Activated CD4-positive, alpha-beta T cell treated with anti-CD3 and anti-CD28 coated beads for 1 hour (primary cell): ENCODE data around the gene SLC25A13.
"Not testable (repeated sequence)": the region's sequence is repeated elsewhere in the genome, so short reads cannot be mapped to it uniquely, and the experiment has no call there.

Experiments
- DNase-seq: peaks from one replicate; pipeline ENCODE4 v3.0.0-alpha.2; 2020

SLC25A13 gene

GRCh38 chr7:96198047-96198636 lies 123.8 kb downstream of the SLC25A13 start:
- DNase-seq, result no peak

GRCh38 chr7:96196676-96197075 lies 125.2 kb downstream of the SLC25A13 start:
- DNase-seq, result no peak

DNA sequence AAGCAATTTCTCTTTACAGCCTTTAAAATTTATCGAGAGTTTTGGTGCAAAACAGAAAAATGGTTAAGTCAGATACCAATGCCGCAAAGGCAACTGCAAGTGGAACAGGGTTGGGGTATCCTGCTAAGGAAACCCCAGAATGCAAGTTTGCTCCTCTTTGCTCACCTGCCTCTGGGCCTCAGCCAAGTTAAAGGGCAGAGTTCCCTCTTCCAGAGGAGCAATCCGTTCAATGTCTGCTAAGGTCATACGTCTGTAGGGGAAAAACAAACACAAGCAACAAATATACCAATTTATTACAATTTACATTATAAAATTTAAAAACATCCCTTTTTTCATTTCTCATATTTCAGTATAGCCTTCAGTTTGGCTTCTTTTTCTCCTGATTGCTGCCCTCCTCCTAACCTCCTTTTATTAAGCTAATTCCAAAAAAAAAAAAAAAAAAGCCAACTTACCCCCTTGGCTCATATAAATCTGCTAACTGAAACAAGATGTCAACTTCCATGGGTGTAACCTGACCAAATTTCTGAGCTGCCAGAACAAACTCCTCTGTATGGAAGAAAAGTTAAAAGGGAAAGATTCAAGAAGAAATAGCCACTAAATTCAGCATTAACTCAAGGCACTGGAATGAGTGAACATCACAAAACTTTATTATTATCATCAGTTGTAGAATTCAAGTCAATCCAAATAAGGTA lies 132.6 kb downstream of the SLC25A13 start:
- no peak for DNase-seq

DNA sequence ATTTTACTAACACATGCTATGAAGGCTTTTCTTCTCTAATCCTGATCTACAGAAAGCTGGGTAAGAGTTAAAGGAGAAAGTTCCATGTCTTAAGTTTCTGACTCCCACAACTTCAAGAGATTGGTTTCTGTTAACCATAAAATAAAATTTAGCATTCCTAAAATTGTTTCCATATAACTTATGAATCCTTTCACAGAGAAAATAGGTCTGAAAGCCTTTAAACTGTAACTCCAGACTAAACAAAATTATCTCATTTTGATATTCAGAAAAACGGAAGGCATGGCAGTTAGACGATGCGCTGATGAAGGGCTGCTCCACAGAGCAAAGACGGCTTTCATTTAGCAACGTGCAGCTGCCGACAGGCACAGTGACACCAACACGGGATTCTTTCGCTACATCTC lies 133.3 kb downstream of the SLC25A13 start:
- no peak for DNase-seq

DNA sequence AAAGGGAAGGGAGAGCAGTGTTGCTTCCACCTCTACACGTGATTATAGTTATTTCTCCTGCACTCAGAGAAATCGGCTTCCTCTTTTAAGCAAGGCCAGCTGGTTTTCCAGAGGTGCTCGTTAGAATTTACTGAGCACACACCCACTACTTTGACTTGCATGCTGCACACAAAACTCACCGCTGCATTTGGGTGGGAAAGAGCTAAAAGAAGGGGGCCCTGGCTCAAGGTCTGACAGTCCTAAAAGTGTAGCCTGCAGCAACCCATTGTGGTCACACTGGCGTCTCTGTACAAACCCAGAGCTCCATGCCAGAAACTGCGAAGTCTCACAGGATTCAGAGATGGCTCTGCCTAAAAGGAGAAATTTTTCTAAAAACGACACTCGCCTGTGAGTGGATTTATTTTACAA lies 133.7 kb downstream of the SLC25A13 start:
- no peak for DNase-seq

- no peak for DNase-seq
These were observed 134.2 kb downstream of the SLC25A13 start for GRCh38 chr7:96187735-96188134.

DNA sequence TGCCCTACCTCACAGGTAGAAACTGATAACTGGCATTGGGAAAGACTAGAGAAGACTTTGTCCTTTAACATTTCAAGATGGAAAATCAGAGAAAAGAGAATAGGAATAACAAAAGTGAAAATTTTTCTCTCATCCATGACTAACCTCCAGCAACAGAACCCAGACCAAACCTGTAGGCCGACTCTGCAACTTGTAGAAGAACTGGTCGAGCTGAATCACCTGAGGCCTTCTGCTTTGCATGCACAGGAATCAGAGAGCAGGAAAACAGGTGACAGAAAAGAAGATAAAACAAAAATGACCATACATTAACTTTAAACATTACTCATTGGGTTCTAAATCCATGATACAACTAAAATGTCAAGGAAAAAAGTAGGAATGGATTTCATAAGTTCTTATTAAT lies 137.1 kb downstream of the SLC25A13 start:
- no peak for DNase-seq

GRCh38 chr7:96183163-96183670 lies 138.7 kb downstream of the SLC25A13 start:
- DNase-seq, result no peak

- no peak for DNase-seq
These were observed 139.3 kb downstream of the SLC25A13 start for GRCh38 chr7:96182424-96183158.

DNA sequence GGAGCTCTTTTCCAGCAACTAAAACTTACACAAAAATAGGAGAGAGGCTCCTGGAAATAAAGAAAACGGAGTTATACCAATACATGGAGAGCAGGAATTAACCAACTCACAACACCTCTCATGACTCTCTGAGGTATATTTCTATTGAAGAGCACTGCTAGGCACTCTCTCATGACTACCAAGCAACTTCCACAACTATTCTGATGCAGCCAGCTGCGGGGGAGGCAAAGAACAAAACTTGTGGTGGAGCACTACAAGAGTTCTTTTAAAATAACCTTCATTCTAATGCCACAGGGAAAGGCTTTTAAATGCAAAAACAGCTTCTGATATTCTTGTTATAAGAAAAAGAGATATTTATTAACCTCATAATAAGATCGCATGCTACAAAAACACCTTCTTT lies 140.7 kb downstream of the SLC25A13 start:
- DNase-seq, result no peak

GRCh38 chr7:96179837-96180236 lies 142.1 kb downstream of the SLC25A13 start:
- no peak for DNase-seq

GRCh38 chr7:96179341-96179740 lies 142.6 kb downstream of the SLC25A13 start:
- DNase-seq, result no peak

GRCh38 chr7:96178581-96178980 lies 143.3 kb downstream of the SLC25A13 start:
- no peak for DNase-seq

DNA sequence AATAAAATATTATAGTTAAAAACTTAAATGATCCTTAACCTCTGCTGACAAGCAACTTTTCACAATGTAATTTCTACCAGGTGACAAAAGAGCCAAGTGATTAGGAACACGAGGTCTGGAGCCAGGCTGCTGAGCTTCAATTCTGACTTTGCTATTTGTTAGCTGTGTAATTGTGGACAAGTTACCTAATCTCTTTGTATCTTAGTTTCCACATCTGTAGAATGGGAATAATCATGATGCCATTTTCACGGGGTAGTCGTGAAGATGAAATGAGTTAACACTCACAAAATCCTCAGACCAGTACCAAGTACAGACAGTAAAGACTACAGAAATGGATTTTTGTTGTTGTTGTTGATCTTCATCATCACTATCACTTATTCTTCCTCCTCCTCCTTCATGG lies 144.5 kb downstream of the SLC25A13 start:
- DNase-seq, result no peak

DNA sequence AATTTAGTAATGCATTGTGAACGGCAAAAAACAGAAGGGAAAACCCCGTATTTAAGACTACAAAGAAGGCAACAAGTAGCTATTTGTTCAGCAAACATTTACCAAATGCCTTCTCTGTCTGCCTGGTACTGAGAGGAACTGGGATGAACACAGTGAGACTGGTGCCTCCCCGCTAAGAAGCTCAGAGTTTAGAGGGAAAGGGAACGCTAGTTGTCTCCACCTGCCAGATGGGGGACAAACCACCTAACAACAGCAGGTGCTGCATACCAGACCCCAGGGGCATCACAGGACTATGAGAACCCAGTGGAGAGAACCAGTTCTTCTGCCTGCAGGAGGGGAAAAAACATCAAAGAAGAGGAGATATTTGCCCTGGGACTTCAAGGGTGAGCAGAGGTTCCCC lies 147.1 kb downstream of the SLC25A13 start:
- no peak for DNase-seq

- no peak for DNase-seq
These were observed 148.1 kb downstream of the SLC25A13 start for GRCh38 chr7:96173781-96174180.

DNA sequence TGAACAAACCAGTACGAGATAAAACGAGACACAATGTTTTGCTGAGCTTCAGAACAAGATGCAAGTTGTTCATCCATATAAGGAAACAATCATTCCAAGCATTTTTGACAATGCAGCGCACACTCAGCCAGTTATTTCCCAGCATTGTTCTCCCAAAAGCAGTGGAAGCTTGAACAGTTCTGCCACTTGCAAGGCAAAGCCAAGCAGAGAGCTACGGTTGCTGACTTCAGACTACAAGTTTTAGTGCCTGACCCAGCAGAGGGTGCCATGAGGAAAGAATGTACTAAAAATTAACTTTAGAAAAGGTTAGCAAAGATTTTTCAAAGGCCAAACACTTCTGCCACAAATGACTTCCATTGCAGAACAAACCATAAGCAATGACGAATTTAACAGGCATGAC lies 152.5 kb downstream of the SLC25A13 start:
- no peak for DNase-seq

GRCh38 chr7:96167424-96167823 lies 154.5 kb downstream of the SLC25A13 start:
- no peak for DNase-seq

- DNase-seq, result no peak
These were observed 160.0 kb downstream of the SLC25A13 start for GRCh38 chr7:96161897-96162296.

- no peak for DNase-seq
These were observed 164.0 kb downstream of the SLC25A13 start for GRCh38 chr7:96157856-96158255.

- not testable (repeated sequence) for DNase-seq
These were observed 167.4 kb downstream of the SLC25A13 start for GRCh38 chr7:96154506-96154905.

GRCh38 chr7:96152706-96153105 lies 169.2 kb downstream of the SLC25A13 start:
- DNase-seq, result no peak

DNA sequence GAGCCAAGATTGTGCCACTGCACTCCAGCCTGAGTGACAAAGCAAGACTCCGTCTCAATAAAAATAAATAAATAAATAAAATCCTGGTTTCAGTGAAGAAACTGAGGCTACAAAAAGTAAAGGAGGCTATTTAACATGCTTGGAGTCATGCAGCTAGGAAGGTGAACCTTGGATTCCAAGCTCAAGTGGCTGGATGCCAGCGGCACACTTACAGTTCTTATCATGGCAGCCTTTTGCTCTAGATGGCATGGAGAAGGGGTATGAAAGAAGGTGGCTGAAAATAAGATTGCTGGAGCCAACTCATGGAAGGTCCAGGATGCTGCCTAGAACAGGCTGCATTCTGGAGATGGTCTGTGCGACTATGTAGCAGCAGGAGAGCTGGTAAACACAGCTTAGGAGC lies 170.0 kb downstream of the SLC25A13 start:
- DNase-seq, result no peak

DNA sequence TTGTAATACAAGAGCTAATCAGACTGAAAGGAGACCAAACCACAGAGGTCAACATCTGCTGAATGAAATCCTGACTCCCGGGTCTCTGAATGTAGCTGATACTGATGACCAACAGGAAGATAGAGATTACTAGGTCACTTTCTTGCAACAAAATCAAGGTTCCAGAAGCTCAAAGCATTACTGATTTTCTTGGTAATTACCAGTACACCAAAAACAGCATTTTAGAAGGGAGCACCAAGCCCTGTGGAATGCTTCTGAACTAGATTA lies 177.7 kb downstream of the SLC25A13 start:
- no peak for DNase-seq
